Testis (tissue), 2 donors: ENCODE data around the gene PMM2.

Experiments used
- POLR2A ChIP-seq: fragments of 450-650 bp; IDR thresholded peaks from one replicate; pipeline ENCODE4 v1.6.1; 2017; ENCODE audit warnings: antibody characterized with exemption, mild to moderate bottlenecking, moderate library complexity
- TF ChIP-seq, protein P1 (sequence below), 3 experiments: fragments of 450-650 bp in 2 of 3; fragments of 200-600 bp in 1 of 3; sonication (generic) in 1 of 3; IDR thresholded peaks; one replicate each; pipeline ENCODE4 v1.5.1; 2016 to 2019; ENCODE audit warnings: antibody characterized with exemption in 3 of 3, mild to moderate bottlenecking in 2 of 3, moderate library complexity in 1 of 3

DNA sequence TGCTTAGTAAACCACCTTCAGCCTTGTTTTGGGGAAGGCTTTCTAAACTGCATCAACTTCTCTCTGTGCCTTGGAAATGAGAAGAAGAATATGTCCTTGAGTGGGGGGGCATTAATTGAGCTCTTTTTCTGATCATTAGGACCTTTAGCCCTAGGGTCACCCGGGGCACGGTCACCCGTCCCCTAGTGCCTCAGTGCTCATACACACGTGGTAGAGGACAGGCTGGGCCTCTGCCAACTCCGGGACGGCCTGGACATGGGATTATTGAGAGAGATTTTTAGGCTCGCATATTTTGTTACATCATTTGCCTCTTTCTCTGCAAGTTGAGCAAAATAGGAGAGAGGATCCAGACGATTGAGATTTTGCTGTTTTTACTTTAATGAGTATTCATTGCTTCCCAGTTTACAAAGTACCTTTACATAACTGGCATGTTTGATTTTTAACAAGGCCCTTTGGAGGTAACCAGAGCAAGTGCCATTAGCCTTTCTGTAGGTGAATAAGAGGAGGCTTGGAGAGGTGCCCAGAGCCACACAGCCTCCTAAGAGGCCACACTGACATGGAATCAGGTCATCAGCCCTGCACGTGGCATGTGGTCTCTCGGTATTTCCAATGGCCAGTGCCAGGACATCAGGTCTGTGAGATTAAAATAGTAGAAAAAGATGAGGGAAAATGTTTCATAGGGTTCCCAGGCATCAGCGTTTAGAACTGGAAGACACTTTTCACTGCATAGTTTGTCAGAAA lies 11.1 kb downstream of the PMM2 start:
- TF ChIP-seq, protein P1, sequence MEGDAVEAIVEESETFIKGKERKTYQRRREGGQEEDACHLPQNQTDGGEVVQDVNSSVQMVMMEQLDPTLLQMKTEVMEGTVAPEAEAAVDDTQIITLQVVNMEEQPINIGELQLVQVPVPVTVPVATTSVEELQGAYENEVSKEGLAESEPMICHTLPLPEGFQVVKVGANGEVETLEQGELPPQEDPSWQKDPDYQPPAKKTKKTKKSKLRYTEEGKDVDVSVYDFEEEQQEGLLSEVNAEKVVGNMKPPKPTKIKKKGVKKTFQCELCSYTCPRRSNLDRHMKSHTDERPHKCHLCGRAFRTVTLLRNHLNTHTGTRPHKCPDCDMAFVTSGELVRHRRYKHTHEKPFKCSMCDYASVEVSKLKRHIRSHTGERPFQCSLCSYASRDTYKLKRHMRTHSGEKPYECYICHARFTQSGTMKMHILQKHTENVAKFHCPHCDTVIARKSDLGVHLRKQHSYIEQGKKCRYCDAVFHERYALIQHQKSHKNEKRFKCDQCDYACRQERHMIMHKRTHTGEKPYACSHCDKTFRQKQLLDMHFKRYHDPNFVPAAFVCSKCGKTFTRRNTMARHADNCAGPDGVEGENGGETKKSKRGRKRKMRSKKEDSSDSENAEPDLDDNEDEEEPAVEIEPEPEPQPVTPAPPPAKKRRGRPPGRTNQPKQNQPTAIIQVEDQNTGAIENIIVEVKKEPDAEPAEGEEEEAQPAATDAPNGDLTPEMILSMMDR (IDR thresholded peaks at IDR 0.05), result no peak
- TF ChIP-seq POLR2A, result no peak
